DMS79 (cell line): ENCODE measurements around the gene DGKG.

Experiments
- DNase-seq: peaks from one replicate; lab custom pipeline; 2025; lab: John Stamatoyannopoulos, UW

DGKG gene

DNA sequence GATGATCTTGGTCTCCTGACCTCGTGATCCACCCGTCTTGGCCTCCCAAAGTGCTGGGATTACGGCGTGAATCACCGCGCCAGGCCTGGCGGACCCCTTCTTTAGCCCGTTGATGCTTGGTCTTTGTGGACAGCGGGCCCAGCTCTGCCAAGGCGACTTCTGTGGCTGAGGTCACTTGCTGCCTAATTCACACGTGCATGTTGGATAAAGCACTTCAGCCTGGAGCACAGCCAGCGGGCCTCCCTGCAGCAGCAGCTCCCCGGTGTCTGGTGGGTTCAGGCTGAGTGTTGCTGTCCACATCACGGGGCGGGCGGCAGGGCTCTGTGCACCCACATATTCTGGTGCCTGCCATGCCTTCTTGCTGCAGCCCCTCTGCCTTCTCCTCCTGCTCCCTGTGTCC is 88.4 kb downstream of the DGKG start:
- no peak for DNase-seq

DNA sequence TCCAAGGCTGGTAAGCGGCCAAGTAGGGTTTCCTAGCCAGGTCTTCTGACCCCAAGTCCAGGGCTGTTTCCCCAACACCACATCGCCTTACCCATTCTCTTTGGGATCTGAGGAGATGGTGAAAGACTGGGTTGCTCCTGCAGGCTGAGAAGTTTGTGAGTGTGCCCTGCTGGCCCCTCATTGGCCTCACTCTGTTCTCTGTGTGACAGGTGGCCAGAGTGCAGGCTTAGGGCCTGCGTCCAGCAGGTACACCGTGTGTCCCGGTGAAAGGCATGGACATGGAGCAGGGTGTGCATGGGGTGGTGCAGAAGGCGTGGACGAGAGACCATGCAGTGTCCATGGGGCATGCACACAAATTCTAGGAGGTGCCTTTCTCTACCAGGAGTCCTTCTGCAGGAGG is 91.3 kb downstream of the DGKG start:
- DNase-seq = no peak

DNA sequence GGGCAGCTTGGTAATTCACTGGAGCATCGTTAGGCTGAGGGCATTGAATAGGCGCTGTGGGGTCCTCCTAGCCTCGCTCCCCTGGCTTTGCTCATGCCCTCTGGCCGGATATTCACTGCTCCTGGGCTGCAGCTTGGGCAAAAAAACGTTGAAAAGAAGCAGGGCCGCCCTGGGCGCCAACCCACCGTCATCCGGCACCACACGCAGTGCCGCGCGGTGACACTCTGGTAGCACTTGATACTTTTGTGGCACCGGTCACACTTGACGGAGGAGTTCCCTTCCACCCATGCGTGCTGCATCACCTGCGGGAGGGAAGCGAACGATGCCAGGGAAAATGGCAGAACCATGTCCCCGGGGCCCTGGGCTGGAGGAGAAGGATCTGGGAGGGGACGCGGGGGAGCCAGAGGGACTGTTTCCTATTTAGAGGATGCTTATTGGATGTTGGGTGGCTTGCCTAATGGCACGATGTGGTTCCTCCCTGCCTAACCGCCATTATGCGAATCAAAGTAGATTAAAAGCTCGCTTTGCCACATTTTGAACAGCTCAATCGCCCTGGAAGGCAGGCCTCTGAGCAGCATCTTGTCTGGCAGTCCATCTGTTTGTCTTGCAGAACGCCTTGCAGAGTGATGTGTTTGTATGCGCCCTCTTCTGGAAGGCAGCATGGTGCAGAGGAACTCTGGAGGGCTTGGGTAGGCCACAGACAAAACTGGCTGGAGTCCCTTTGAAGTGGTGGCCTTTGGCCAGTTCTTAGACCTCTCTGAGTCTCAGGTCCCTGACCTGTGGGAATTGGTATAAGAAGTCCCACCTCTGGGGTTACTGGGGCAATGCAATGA is 93.2 kb downstream of the DGKG start:
- DNase-seq = no peak

DNA sequence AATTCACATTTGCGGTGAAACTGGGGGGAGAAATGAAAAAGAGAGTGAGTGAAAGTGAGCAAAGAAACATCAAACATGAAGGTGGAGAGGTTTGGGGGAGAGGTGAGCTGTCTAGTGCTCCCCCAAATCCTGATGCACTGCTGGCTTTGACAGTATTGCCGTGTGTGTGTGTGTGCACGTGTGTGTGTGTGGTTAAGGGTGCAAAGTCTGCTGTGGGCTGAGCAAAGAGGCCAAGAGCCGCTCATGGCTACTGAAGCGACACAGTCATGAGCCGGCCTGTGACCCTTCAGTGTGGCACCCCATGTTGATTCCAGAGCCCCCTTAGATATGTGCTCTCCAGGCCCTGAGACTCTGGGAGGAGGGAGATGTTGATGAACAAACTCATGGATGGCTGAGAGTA is 94.3 kb downstream of the DGKG start:
- DNase-seq = no peak

DNA sequence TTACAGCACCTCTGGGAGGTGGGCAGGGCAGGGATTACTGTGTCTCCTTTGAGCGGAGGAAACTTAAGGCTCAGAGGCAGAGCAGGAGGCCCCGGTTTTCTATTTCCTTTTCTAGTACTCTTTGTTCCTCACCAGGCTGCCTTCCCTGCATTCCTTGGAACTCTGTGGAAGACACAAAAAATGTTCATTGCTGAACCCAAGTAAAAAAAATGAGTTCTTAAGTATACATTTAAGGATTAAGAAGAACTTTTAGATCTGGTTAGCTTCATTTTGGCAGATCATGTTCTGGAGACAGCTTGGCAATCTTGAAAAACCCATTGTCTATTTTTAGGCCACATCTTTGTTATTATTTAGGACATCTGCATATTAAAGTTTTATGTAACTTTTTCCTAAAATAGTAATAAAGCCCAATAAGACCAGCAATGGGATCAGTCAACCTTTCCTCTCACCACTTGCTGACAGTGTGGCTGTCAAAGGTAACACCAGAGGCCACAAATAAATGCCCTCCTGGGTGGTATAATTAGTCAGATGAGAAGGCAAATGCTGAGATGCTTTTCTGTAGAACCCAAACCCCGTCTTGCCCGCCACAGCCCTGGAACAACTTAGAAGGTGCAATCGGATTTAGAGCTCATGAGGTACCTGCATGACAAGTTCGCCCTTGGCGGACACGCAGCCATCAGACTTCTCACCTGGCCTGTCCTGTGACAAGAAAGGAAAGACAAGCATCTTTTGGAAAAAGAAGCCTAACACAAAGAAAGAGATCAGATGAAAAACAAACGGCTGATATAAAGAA is 97.2 kb downstream of the DGKG start:
- no peak for DNase-seq

DNA sequence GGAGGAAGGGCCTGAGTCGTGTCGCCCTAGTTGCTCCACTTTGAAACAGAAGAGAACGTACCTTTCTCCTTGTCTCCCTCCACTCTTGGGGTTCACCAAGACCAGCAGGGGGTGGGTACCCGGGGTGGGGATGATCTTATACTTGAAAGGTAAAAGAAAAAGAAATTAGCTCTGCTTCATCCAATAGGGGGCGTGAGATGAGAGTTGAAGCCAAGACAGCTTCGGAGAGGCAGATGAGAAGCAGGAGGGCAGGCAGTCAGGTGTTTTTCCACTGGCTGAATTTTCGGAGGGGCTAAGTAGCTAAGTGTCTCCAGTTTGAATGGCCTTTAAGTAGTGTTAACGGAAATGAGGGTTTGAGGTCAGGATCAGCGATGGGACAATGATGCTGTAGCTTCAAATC is 100.4 kb downstream of the DGKG start:
- DNase-seq = no peak

DNA sequence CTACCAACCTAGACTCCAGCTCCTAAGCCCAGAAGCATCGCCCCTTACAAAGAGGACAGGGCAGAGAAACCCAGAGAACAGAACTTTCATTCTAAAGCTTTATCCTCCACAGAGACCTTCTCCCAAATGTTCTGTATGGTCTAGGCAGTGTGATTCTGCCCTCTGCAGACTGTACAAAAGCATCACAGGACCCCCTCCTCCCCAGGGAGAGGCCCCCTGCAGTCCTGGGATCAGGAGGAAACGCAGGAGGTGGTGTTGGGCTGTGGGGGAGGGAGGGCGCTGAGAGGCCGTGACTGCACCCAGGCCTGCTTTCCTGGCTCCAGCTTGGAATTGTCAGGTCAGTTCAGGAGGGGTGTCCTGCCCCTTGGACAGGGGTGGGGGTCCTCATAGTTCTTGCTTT is 101.3 kb downstream of the DGKG start:
- DNase-seq = no peak

DNA sequence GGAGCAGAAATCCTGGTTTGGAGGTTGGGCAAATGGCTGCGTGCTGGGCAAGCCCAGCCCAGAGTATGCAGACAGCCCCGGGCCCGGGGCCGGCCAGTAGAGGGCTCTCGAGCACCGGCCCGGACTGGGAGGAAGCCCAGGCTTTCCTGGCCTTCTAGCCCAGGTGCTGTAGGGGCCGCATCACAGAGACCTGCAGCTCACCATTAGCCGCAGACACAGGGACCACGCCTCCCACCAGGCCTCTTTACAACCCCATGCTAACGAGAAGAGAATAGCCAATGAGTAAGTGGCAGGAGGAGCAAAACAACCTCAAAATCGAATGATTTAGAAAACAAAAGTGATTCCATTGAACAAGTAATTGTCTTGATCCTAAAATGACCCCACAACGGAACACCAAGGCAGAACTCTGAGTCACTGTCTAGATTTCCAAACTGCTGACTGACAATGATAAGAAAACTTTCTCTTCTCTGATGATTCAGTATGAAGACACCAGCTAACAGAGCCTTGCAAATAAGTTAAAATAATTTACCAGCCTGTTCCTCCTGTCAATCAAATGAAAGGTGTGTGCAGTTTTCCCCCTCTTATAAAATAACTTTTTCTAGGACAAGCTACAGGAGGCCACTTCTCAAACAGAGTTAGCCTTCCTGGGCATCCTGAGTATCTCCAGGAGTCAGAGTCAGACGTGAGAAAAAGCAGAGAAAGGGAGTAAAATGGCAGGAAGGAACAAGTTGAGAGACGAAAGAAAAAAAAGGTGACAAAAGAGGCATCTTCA is 102.2 kb downstream of the DGKG start:
- DNase-seq = peak; percentile 11

DNA sequence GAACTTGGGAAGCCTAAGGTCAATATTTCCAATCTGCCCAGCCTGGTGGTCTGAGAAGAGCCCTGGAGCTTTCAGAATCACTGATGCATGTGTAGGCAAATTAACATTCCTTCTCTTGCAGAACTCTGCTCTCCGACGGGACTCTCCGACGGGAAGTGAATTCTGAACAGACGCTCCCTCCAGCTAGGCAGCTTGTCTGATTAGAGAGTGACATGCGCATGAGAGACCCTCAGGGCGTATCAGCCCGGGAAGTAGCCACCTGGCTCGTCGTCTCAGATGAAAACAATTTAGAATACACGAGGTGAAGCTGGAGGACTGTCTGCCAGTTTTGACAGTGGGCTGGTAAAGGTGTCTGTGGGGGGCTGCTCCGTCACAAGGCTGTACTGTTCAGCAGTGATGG is 103.1 kb downstream of the DGKG start:
- no peak for DNase-seq

DNA sequence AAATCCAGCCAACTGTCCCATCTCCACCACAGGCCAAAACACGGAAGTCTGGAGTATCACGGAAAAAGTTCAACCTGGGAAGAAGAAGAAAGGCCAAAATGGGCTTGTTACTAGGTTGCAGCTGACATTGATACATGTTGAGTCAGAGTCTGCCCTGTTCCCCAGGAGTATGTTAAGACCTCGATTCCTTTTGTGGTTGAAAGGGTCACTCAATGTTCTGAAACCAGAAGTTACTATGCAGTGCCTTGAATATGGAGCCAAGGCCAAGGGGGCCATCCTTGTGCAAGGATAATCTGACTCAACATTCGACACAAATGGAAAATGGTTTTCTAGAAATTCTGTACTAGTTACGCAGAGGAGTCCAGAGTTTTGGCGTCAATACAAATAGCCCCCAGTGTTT is 104.2 kb downstream of the DGKG start:
- no peak for DNase-seq

DNA sequence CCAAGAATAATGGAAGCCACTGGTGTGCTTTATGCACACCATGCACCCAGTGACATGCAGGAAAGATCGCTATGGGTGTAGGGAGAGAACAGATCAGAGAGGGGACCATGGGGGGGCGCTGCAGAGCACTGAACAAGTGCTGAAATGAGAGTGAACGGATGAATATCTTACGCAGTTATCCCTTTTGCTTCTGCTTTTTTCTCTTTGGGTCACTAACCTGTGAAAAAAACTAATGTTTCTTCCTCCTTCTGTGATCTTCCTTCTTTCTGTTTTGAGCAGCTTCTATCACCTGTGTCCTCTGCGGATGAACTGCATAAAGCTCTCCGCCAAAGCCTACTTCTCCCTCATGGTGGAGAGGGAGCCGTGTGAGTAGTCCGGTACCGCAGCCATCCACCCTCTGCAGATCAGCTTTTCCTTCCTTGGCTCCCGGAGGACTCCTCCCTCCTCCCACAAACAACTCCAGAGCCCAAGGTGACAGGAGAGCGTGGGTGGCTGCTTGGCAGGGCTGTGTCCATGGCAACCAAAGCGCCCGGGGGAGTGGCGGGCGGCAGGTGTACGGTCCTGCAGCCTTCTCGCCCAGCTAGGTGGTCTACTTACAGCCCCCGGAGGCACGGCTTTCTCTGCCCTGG is 106.2 kb downstream of the DGKG start:
- DNase-seq = peak; percentile 1

DNA sequence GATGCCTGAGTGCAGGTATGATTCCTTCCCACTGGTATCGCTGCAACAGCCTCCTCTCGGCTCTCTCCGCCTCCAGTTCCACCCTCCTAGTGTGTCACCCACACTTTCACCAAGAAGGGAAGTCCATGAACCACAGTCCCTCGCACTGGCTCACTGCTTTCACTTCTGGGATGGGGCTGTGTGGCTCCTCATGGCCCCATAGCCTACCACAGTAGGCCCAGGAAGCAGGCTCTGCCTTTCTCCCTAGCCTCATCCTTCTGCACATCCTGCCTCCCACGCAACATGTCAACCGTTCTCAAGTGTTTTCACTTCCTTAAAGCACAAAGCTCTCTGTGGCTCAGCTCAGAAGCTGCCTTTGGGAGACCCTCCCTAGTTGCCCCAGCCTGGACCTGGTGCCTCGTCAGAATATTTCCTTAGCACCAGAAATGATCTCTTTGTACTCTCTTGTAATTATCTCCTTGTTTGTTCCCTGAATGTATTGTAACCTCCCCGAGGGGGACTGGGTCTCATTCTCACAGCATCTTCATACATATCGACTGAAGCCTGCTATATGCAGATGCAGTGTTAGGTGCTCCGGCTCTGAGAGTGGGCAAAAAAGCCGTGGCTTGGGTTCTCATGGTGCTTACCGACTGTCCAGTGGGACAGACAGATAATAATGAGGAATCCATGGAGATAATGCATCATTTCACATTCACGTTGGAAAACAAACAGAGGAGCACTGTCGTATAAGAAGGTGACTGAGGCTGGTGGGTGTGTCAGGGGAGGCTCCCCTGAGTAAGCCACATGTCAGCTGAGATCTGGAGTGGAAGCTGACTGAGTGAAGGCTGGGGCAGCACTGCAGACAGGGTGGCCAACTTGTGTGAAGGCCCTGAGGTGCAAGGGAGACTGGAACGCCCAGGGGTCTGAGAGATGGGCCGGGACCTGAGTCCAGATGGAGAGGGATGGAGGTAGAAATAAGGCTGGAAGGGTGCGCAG is 107.1 kb downstream of the DGKG start:
- DNase-seq = no peak

DNA sequence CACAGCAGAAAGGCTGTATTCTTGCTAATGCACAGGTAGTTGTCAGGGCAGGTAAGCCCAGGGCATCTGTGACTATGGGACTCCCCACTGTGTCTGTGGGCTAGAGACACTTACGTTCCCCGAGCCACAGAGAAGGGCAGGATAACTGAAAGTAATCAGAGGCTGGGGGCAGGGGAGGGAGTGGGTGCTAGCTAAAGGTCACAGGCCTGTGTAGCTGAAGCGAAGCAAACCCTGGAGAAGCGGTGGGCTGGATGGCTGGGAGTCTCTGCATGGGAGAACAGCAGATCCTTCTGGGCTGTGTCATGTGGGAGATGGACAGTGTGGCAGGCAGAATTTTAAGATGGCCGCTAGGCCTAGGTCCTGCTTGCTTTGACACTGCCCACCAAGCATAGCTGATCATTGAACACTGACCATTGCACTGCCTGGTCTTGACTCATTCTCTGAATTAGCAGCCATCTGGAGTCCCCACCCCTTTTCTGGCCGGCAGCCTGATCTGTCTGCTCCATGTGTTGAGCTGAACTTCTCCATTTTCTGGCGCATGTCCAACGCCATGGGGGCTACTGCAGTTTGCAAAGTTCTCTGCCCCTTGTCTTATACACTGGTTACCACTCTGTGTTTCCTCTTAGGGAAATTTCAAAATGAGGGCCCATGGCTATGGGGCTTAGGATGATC is 110.0 kb downstream of the DGKG start:
- DNase-seq = no peak

DNA sequence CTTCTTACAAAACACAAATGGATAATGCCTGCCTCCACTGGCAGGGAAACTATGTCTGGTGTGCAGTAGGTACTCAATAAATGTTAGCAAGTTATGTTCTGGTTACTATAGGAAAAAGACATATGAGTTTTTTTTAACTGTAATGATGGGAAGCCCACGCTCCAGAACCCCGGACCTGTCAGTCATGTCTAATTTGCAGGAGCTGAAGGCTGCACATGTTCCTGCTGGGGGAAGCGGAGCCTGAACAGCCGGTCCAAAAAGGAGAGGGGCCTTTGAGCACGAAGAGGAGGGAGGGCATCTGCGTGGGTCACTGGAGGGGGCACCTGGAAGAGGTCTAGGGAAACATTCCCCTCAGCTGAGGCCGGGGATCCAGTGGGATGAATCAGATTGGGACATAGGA is 113.2 kb downstream of the DGKG start:
- no peak for DNase-seq

DNA sequence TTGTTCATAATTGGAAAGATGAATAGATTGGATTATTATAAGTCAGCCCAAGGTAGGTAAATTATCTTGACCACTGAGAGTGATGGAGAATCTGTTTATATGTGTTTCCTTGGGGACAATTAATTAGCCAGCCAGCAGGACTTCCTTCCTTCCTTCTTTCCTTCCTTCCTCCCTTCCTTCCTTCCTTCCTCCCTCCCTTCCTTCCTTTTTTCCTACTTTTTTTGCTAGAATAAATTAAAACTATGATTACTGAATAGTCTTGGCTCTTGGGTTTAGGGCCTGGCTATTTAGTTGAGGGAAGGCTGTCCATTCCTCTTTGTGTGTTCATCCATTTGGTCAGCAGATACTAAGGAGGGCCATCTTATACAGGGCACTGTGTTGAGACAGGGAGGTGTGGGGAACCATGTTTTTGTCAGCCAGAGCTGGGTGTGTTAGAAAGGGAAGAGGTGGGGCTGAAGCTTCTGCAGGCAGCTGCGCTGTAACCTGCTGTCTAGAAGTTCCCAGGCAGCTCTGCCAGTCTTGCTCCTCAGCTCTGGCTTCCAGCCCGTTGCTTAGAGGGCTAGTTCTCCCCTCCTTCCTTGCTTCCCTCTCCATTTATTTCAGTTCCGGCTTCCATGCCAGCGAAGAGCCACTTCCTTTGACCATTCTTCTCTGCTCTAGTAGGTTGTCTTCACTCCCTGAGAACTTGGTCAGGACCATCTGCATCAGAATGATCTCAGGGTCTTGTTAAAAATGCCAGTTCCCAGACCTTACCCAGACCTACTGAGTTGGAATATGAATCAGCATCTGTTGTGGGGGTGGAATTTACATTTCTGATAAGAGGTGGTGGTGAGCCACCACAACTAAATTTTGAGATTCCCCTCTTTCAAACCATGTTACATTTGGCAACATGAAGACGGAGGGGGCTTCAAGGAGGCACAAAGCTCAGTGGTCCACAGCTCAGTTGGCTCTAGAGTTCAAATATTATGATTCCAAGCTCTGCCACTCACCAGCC is 113.9 kb downstream of the DGKG start:
- DNase-seq = no peak

DNA sequence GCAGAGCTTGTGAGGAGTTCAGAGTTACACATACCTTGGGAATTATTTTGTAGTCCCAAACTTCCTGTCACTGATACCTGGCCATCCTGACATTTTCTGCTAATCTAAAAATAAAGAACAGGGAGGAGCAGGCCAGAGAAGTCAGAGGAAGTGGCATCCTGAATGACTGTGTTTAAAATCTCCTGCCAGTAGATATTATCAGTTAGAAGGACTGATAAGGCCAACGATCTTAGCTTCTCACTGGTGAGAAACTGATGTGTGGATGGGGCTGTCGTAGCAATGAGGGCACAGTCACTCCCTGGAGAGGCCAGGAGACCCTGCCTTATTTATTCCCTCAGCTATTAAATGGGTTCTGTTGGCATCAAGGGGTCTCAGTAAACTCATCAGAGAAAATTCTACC is 115.1 kb downstream of the DGKG start:
- DNase-seq = no peak

DNA sequence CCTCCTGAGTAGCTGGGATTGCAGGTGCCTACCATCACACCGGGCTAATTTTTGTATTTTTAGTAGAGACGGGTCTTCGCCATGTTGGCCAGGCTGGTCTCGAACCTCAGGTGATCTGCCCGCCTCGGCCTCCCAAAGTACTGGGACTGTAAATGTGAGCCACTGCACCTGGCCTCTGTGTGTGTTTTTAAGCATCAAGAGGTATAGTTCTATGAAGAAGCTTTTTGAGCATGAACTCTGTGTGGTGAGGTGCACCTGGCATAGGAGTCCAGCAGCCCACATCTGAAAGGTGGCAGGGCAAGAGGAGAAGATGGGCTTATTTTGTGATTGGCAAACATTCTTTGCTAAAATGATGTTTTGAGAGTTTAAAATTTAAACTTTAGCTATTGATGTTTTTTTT is 118.0 kb downstream of the DGKG start:
- no peak for DNase-seq

DNA sequence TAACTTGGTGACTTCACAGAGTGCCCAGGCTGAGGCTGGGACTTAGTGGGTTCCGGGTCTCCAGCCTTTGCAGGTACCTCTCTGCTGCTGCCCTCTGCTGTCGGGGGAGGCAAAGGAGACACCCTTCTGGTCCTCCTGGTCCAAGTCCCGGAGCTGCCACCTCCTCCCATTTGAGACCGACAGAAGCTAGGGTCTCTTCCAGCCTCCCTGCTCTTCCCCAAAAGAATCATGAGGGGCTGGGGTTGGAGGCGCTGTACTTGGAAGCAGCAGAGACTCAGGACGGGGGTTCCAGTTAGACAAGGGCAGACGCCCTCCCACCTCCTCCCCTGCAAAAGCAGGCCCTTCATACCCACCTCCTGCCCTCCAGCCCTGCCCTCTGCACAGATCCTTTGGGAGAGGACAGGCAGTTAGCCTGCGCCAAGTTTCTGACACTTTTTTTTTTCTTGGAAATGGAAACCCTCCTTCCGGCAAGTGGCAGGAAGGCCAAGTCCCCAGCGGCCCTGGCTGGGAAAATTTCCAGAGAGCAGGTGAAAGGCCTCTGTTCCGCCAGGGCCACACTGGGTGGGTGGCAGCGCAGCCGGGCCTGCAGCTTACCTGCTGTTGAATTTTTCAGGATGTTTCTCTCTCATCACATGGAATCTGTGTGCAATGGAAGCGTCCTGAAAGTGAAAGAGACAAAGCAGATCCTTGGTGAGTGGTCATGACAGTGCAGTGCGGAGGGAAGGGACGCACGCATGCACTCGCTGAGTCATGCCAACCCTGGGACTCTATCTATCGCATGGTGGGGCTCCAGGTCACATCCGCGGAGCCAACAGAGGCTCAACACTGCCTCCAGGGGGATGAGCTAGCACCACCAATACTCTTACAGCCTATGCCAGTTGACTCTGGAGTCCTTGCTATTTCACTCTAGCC is 119.9 kb downstream of the DGKG start:
- no peak for DNase-seq
